HepG2 (cell line): ENCODE results near the gene SASH1. TPM values are rescaled to one million over a fixed set of nuclear protein-coding genes. Genes with fewer than 3 reads are reported as not detected.

Experiments used
- ATAC-seq: fragments of 200-7000 bp; cut with Tn5 transposase; 3 replicates; pipeline ENCODE4 v1.9.1; 2020; ENCODE audit warnings: mild to moderate bottlenecking, moderate library complexity
- BruUV-seq: library from RNA; stranded (reverse); fragments of 400-500 nt; replicated peaks from 2 replicates; lab custom pipeline; 2021; lab: Mats Ljungman, UMichigan
- CTCF ChIA-PET: fragments of 300-600 bp; formaldehyde crosslinking; extraction: SDS; loops from one replicate; lab custom pipeline; 2021; ENCODE audit warnings: low total read pairs, inconsistent platforms, low intra/inter-chr PET ratio; lab: Yijun Ruan, JAX
- POLR2A ChIA-PET: fragments of 350-600 bp; sonication (Branson Sonifier 250); formaldehyde crosslinking; loops from one replicate; lab custom pipeline; 2020; ENCODE audit warnings: antibody characterized with exemption, inconsistent platforms; lab: Yijun Ruan, JAX
- DNase-seq: peaks from one replicate; pipeline ENCODE4 v3.0.0-alpha.2; 2015; ENCODE audit warnings: low spot score
- FAIRE-seq: peaks from 3 replicates; lab custom pipeline; 2011; peaks lifted over from hg19 to GRCh38; lab: Jason Lieb, UNC
- H2AFZ ChIP-seq: one replicate; pipeline ENCODE4 v1.6.1; 2011; ENCODE audit warnings: low read length, inconsistent platforms
- H3K27ac ChIP-seq: fragments of 300-600 bp; 3 replicates; pipeline ENCODE4 v1.8.0; 2011; ENCODE audit warnings: mixed run types, mild to moderate bottlenecking, mixed read lengths, low read length, inconsistent platforms; ENCODE audit not compliant: insufficient read depth; ENCODE audit errors: extremely low read length
- H3K27me3 ChIP-seq, 2 experiments: fragments of 200-600 bp in 1 of 2; 2 replicates in 1 of 2; 3 replicates in 1 of 2; pipeline versions ENCODE4 v1.6.0 to v1.8.0; 2011; ENCODE audit warnings: low read length in 2 of 2, mild to moderate bottlenecking in 2 of 2, moderate library complexity in 2 of 2, inconsistent platforms in 1 of 2; ENCODE audit not compliant: insufficient read depth in 2 of 2, control insufficient read depth in 1 of 2
- H3K36me3 ChIP-seq, 2 experiments: fragments of 200-600 bp in 1 of 2; replicated peaks in 1 of 2; 2 replicates in 1 of 2; 3 replicates in 1 of 2; pipeline versions ENCODE4 v1.5.1 to v1.8.0; 2011; ENCODE audit warnings: low read length in 2 of 2, inconsistent platforms in 1 of 2; ENCODE audit not compliant: insufficient read depth in 2 of 2, control insufficient read depth in 1 of 2
- H3K4me1 ChIP-seq: 2 replicates; pipeline ENCODE4 v1.5.1; 2012; ENCODE audit warnings: low read length, inconsistent platforms; ENCODE audit not compliant: insufficient read depth
- H3K4me2 ChIP-seq: 2 replicates; pipeline ENCODE4 v1.6.0; 2011; ENCODE audit warnings: low read depth, low read length, inconsistent platforms
- H3K4me3 ChIP-seq, 3 experiments: fragments of 200-600 bp in 1 of 3; sonication (generic), shearing (Covaris generic) in 1 of 3; replicated peaks in 1 of 3; 2 replicates each; pipeline ENCODE4 v1.5.1; 2011 to 2016; ENCODE audit warnings: low read length in 3 of 3, inconsistent platforms in 2 of 3, low read depth in 2 of 3, mild to moderate bottlenecking in 2 of 3, control low read depth in 1 of 3, mixed read lengths in 1 of 3; ENCODE audit not compliant: insufficient read depth in 1 of 3
- H3K79me2 ChIP-seq: one replicate; pipeline ENCODE4 v1.6.1; 2011; ENCODE audit warnings: low read length, inconsistent platforms; ENCODE audit not compliant: insufficient read depth
- H3K9ac ChIP-seq: 2 replicates; pipeline ENCODE4 v1.6.0; 2011; ENCODE audit warnings: mild to moderate bottlenecking, low read depth, low read length, inconsistent platforms; ENCODE audit not compliant: insufficient read depth
- H3K9me3 ChIP-seq: 2 replicates; pipeline ENCODE4 v1.5.1; 2012; ENCODE audit warnings: mild to moderate bottlenecking, low read length
- H4K20me1 ChIP-seq: 2 replicates; pipeline ENCODE4 v1.6.0; 2011; ENCODE audit warnings: inconsistent platforms, mild to moderate bottlenecking, low read length, moderate library complexity; ENCODE audit not compliant: insufficient read depth
- ETV6 ChIP-seq: sonication (generic); formaldehyde crosslinking; conservative IDR thresholded peaks from 2 replicates; pipeline ENCODE4 v1.4.0; 2020; ENCODE audit warnings: missing genetic modification reagents
- PHF21A ChIP-seq: sonication (generic); formaldehyde crosslinking; IDR thresholded peaks from 2 replicates; pipeline ENCODE4 v1.5.0; 2020; ENCODE audit warnings: mild to moderate bottlenecking, missing genetic modification reagents
- TARDBP ChIP-seq: sonication (generic); formaldehyde crosslinking; IDR thresholded peaks from 2 replicates; pipeline ENCODE4 v1.8.0; 2022; ENCODE audit warnings: mild to moderate bottlenecking, missing genetic modification reagents
- ZNF24 ChIP-seq: fragments of 450-650 bp; IDR thresholded peaks from 2 replicates; pipeline ENCODE4 v1.6.1; 2017; ENCODE audit warnings: antibody characterized with exemption, mild to moderate bottlenecking
- ZNF547 ChIP-seq: sonication (generic); formaldehyde crosslinking; IDR thresholded peaks from 2 replicates; pipeline ENCODE4 v1.5.1; 2020; ENCODE audit warnings: mild to moderate bottlenecking, missing genetic modification reagents
- ZNF737 ChIP-seq: sonication (generic); formaldehyde crosslinking; IDR thresholded peaks from 2 replicates; pipeline ENCODE4 v1.5.0; 2020; ENCODE audit warnings: missing genetic modification reagents, mild to moderate bottlenecking, borderline replicate concordance
- ZNF883 ChIP-seq: sonication (generic); formaldehyde crosslinking; IDR thresholded peaks from 2 replicates; pipeline ENCODE4 v1.5.1; 2020; ENCODE audit warnings: mild to moderate bottlenecking, missing genetic modification reagents; ENCODE audit errors: not compliant biosample characterization
- ZSCAN12 ChIP-seq: sonication (generic); formaldehyde crosslinking; IDR thresholded peaks from 2 replicates; pipeline ENCODE4 v1.9.0; 2021; ENCODE audit warnings: mild to moderate bottlenecking, missing genetic modification reagents
- ZSCAN9 ChIP-seq: IDR thresholded peaks from 2 replicates; pipeline ENCODE4 v1.6.1; 2016; ENCODE audit warnings: borderline replicate concordance
- WGBS: methylation state at CpG from one replicate; pipeline ENCODE4 v1.1.6; 2017; ENCODE audit warnings: low lambda C conversion rate; 5-methylcytosine and 5-hydroxymethylcytosine counted together
- in situ Hi-C: cut with HindIII; loops from 2 replicates; pipeline ENCODE4 v1.10.0; 2017; ENCODE audit warnings: low pct_unique_long_range_greater_than_20kb; ENCODE audit not compliant: extremely low pct_ligation_motif_present
- intact Hi-C: fragments of 100-400 bp; cut with micrococcal nuclease; formaldehyde crosslinking; loops from one replicate; pipeline ENCODE4 v1.10.0; 2022; ENCODE audit not compliant: unreplicated experiment
- polyA plus RNA-seq, 8 experiments: library from polyadenylated mRNA; depleted of rRNA in 3 of 8; stranded (reverse) in 7 of 8; unstranded in 1 of 8; fragments of >200 nt; fragmentation: Illumina TruSeq in 4 of 8; extraction: Trizol in 4 of 8; gene quantifications; 2 replicates each; pipeline versions ENCODE4 v1.2.1 to v1.2.3, GENCODE V29; 2011 to 2016; ENCODE audit warnings: low read depth in 4 of 8, missing spikeins in 1 of 8, mixed read lengths in 1 of 8; ENCODE audit not compliant: insufficient read depth in 1 of 8
- total RNA-seq, 5 experiments: library from RNA; depleted of rRNA; stranded (reverse); fragments of >200 nt; fragmentation: Illumina TruSeq; extraction: Trizol; gene quantifications; 2 replicates each; pipeline ENCODE4 v1.2.3, GENCODE V29; 2016; ENCODE audit warnings: low read depth in 1 of 5
- TF ChIP-seq, protein P1 (sequence below): sonication (generic); formaldehyde crosslinking; conservative IDR thresholded peaks from 2 replicates; pipeline ENCODE4 v1.4.0; 2020; ENCODE audit warnings: missing genetic modification reagents
- TF ChIP-seq, protein P2 (sequence below): sonication (generic); formaldehyde crosslinking; IDR thresholded peaks from 2 replicates; pipeline ENCODE4 v1.5.0; 2020; ENCODE audit warnings: mild to moderate bottlenecking, missing genetic modification reagents, moderate library complexity
- TF ChIP-seq, protein P3 (sequence below): sonication (generic); formaldehyde crosslinking; IDR thresholded peaks from 2 replicates; pipeline ENCODE4 v1.5.0; 2020; ENCODE audit warnings: mild to moderate bottlenecking, missing genetic modification reagents, borderline replicate concordance

SASH1 gene
- total and polyA plus RNA-seq, 2 of the 13 experiments (the other 11 are each of a cell fraction or from before 2014, with no cell fraction given) = 7.5 to 8.2 TPM

DNA sequence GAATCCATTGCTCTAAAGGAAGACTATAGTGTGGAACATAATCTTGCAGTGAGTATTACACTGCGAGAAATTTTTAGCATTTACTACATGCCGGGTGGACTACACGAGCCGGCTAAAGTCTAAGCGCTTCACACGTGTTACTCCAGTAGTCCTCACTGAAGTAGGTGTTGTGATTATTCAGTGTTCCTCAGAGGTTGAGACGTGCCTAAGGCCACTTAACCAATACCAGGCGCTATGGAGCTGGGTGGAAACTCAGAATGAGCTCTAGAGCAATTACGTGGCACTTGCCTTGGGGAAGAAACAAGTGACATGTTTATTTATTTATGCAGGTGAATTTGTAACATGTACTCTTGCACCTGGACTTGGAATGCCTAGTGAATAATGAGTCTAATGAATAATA is 46.4 kb downstream of the SASH1 start (continued):
- no peak for TF ChIP-seq ZNF547 (CRISPR knock-in tag)
- TF ChIP-seq, protein P1, sequence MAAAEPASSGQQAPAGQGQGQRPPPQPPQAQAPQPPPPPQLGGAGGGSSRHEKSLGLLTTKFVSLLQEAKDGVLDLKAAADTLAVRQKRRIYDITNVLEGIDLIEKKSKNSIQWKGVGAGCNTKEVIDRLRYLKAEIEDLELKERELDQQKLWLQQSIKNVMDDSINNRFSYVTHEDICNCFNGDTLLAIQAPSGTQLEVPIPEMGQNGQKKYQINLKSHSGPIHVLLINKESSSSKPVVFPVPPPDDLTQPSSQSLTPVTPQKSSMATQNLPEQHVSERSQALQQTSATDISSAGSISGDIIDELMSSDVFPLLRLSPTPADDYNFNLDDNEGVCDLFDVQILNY (CRISPR knock-in tag) = no peak
- TF ChIP-seq, all 625 proteins: peak for 0

DNA sequence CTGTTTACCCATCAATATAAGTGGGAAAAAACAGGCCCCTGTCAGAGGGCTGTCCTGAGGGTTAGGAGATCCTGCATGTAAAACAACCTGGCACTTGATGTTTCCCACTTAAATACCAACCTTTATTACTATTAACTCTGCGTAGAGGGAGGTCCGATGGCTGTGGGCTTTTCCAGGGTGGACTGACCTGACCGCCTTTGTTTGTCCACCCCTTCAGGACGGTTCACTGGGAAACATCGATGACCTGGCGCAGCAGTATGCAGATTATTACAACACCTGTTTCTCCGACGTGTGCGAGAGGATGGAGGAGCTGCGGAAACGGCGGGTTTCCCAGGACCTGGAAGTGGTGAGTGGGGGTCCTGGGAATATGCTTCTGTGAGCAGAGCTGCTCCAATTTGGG is 47.3 kb downstream of the SASH1 start:
- Histone ChIP-seq H4K20me1 (no peaks in the 10 kb centered on the region), H2AFZ (no peak overlapping the region), H3K27me3 (no peaks in the 10 kb centered on the region), H3K36me3 (peaks cover 1 to 3% of the 10 kb centered on the region in 2 experiments; a peak in 2 of 5 replicates), H3K9ac (no peak overlapping the region), H3K4me2 (no peak overlapping the region), H3K27ac (no peak overlapping the region), H3K79me2 (no peaks in the 10 kb centered on the region), H3K4me1 (no peaks in the 10 kb centered on the region), H3K4me3 (no peak overlapping the region), H3K9me3 (no peaks in the 10 kb centered on the region)
- ChIA-PET POLR2A (no interaction called here), CTCF (no interaction called here)
- no TSS peak for BruUV-seq
- intact Hi-C loops = no loop called here
- 97% methylated on average over 12 of the region's 12 CpGs for WGBS
- in situ Hi-C loops = no loop called here
- ATAC-seq (no peak), FAIRE-seq (no peak), DNase-seq (no peak)
- TF ChIP-seq ZSCAN12 (CRISPR knock-in tag) (no peak), TARDBP (CRISPR knock-in tag) (no peak), ETV6 (no peak), ZNF883 (CRISPR knock-in tag) (no peak), PHF21A (CRISPR knock-in tag) (no peak), ZNF737 (CRISPR knock-in tag) (no peak), ZSCAN9 (no peak), ZNF24 (no peak)
- TF ChIP-seq, protein P2, sequence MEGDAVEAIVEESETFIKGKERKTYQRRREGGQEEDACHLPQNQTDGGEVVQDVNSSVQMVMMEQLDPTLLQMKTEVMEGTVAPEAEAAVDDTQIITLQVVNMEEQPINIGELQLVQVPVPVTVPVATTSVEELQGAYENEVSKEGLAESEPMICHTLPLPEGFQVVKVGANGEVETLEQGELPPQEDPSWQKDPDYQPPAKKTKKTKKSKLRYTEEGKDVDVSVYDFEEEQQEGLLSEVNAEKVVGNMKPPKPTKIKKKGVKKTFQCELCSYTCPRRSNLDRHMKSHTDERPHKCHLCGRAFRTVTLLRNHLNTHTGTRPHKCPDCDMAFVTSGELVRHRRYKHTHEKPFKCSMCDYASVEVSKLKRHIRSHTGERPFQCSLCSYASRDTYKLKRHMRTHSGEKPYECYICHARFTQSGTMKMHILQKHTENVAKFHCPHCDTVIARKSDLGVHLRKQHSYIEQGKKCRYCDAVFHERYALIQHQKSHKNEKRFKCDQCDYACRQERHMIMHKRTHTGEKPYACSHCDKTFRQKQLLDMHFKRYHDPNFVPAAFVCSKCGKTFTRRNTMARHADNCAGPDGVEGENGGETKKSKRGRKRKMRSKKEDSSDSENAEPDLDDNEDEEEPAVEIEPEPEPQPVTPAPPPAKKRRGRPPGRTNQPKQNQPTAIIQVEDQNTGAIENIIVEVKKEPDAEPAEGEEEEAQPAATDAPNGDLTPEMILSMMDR (CRISPR knock-in tag) = no peak
- TF ChIP-seq, protein P3, sequence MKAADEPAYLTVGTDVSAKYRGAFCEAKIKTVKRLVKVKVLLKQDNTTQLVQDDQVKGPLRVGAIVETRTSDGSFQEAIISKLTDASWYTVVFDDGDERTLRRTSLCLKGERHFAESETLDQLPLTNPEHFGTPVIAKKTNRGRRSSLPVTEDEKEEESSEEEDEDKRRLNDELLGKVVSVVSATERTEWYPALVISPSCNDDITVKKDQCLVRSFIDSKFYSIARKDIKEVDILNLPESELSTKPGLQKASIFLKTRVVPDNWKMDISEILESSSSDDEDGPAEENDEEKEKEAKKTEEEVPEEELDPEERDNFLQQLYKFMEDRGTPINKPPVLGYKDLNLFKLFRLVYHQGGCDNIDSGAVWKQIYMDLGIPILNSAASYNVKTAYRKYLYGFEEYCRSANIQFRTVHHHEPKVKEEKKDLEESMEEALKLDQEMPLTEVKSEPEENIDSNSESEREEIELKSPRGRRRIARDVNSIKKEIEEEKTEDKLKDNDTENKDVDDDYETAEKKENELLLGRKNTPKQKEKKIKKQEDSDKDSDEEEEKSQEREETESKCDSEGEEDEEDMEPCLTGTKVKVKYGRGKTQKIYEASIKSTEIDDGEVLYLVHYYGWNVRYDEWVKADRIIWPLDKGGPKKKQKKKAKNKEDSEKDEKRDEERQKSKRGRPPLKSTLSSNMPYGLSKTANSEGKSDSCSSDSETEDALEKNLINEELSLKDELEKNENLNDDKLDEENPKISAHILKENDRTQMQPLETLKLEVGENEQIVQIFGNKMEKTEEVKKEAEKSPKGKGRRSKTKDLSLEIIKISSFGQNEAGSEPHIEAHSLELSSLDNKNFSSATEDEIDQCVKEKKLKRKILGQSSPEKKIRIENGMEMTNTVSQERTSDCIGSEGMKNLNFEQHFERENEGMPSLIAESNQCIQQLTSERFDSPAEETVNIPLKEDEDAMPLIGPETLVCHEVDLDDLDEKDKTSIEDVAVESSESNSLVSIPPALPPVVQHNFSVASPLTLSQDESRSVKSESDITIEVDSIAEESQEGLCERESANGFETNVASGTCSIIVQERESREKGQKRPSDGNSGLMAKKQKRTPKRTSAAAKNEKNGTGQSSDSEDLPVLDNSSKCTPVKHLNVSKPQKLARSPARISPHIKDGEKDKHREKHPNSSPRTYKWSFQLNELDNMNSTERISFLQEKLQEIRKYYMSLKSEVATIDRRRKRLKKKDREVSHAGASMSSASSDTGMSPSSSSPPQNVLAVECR = no peak
- TF ChIP-seq, all 625 proteins: peak for 0
